Activated T-cell treated with anti-CD3 and anti-CD28 coated beads, Interleukin-2, amount 50 U/mL, for 72 hours (primary cell): ENCODE results near the gene FALEC. TPM values are rescaled to one million over a fixed set of nuclear protein-coding genes. Genes with fewer than 3 reads are reported as not detected.

Experiments
- ATAC-seq, 2 donors: fragments of 150-1000 bp; cut with Tn5 transposase; replicated peaks in 1 of 2; 2 replicates each; pipeline ENCODE4 v1.10.0; 2021; ENCODE audit warnings: moderate library complexity in 2 of 2, mild to moderate bottlenecking in 1 of 2
- DNase-seq, 2 donors: peaks; one replicate each; pipeline ENCODE4 v3.0.0; 2021 to 2022; ENCODE audit warnings: mixed read lengths in 1 of 2
- H3K27ac Mint-ChIP-seq: one replicate; pipeline ENCODE4 v1.8.0; 2022; ENCODE audit warnings: mild to moderate bottlenecking, moderate library complexity, mixed read lengths
- H3K27me3 Mint-ChIP-seq: one replicate; pipeline ENCODE4 v1.8.0; 2022; ENCODE audit warnings: low read depth, mixed read lengths
- H3K36me3 Mint-ChIP-seq, 2 donors: one replicate each; pipeline ENCODE4 v1.8.0; 2022; ENCODE audit warnings: mixed read lengths in 2 of 2, mild to moderate bottlenecking in 1 of 2; ENCODE audit not compliant: insufficient read depth in 2 of 2
- H3K4me1 Mint-ChIP-seq: one replicate; pipeline ENCODE4 v1.8.0; 2022; ENCODE audit warnings: low read depth, mixed read lengths
- H3K4me3 Mint-ChIP-seq, 2 donors: one replicate each; pipeline ENCODE4 v1.8.0; 2022; ENCODE audit warnings: mild to moderate bottlenecking in 2 of 2, mixed read lengths in 2 of 2, moderate library complexity in 2 of 2
- H3K9me3 Mint-ChIP-seq, 2 donors: one replicate each; pipeline ENCODE4 v1.8.0; 2022; ENCODE audit warnings: mixed read lengths in 2 of 2
- total RNA-seq, 2 donors: library from RNA; stranded (reverse); gene quantifications; one replicate each; pipeline ENCODE4 v1.2.3, GENCODE V29; 2022

Gene FALEC
- total RNA-seq, 2 donors from 2014 or later = 0.79 TPM; not detected in 1

GRCh38 chr1:150537732-150538684, 22.5 kb downstream of the FALEC start:
- Mint-ChIP-seq H3K36me3 (no peaks in the 10 kb centered on the region), H3K27me3 (no peaks in the 10 kb centered on the region), H3K4me3 (no peak overlapping the region), H3K4me1 (no peaks in the 10 kb centered on the region), H3K9me3 (no peaks in the 10 kb centered on the region), H3K27ac (no peak overlapping the region)
- ATAC-seq = no peak
- no peak for DNase-seq

DNA sequence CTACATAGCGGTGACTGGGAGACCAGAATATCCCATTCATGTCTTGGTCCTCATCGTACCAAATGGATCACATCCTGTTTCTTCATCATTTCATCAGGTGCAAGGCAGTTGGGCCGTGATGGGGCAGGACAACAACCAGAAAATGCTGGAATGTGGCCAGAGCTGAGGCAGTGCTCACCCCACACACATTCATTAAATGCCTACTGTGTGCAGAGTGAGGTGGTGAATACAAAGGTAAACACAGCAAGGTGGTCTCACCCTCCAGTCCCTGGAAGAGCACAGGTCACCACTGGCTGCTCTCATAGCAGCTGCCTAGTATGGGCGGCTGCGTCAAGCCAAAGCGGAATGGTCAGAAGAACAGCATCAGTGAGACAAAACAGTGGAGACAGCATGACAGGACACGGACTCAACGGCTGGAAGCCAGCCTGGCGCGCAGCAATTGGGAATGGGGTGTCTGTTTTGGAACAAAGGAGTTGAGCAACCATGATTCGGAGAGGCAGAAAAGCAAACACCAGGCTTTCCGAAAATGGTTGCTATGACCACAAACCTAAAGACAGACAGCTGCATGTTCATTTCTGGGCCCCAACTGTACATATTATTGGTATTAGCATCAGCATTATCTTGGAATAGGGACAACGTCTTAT, 28.1 kb downstream of the FALEC start:
- no peaks in the 10 kb centered on the region for H3K9me3 Mint-ChIP-seq
- H3K36me3 Mint-ChIP-seq = no peaks in the 10 kb centered on the region
- DNase-seq = no peak
- peaks cover 25% of the 10 kb centered on the region for H3K27me3 Mint-ChIP-seq
- H3K4me1 Mint-ChIP-seq = peaks cover 4% of the 10 kb centered on the region
- no peak overlapping the region for H3K4me3 Mint-ChIP-seq
- no peak overlapping the region for H3K27ac Mint-ChIP-seq
- no peak for ATAC-seq

- peaks cover 4% of the 10 kb centered on the region for H3K4me1 Mint-ChIP-seq
- H3K9me3 Mint-ChIP-seq = no peaks in the 10 kb centered on the region
- no peaks in the 10 kb centered on the region for H3K36me3 Mint-ChIP-seq
- H3K4me3 Mint-ChIP-seq = no peak overlapping the region
- H3K27me3 Mint-ChIP-seq = peaks cover 25% of the 10 kb centered on the region
- ATAC-seq (no peak), DNase-seq (no peak)
- H3K27ac Mint-ChIP-seq = no peak overlapping the region
These were observed 28.7 kb downstream of the FALEC start for GRCh38 chr1:150544204-150544603.

- no peak overlapping the region for H3K4me3 Mint-ChIP-seq
- peaks cover 11% of the 10 kb centered on the region for H3K4me1 Mint-ChIP-seq
- DNase-seq (no peak), ATAC-seq (no peak)
- peaks cover 31% of the 10 kb centered on the region for H3K27me3 Mint-ChIP-seq
- no peak overlapping the region for H3K27ac Mint-ChIP-seq
- H3K9me3 Mint-ChIP-seq = no peaks in the 10 kb centered on the region
- no peaks in the 10 kb centered on the region for H3K36me3 Mint-ChIP-seq
These were observed 30.0 kb downstream of the FALEC start for GRCh38 chr1:150545486-150546032.

GRCh38 chr1:150546294-150546937, 30.9 kb downstream of the FALEC start:
- Mint-ChIP-seq H3K4me1 (peaks cover 20% of the 10 kb centered on the region), H3K4me3 (no peak overlapping the region), H3K27me3 (peaks cover 36% of the 10 kb centered on the region), H3K27ac (peak overlapping the region; percentile 42), H3K9me3 (no peaks in the 10 kb centered on the region), H3K36me3 (no peaks in the 10 kb centered on the region)
- ATAC-seq (no peak), DNase-seq (no peak)

GRCh38 chr1:150548324-150548631, 32.7 kb downstream of the FALEC start:
- DNase-seq (no peak), ATAC-seq (no peak)
- H3K4me1 Mint-ChIP-seq = peaks cover 36% of the 10 kb centered on the region
- no peaks in the 10 kb centered on the region for H3K36me3 Mint-ChIP-seq
- H3K27me3 Mint-ChIP-seq = peaks cover 39% of the 10 kb centered on the region
- peak overlapping the region; percentile 69 to 86 for H3K4me3 Mint-ChIP-seq
- no peaks in the 10 kb centered on the region for H3K9me3 Mint-ChIP-seq
- no peak overlapping the region for H3K27ac Mint-ChIP-seq

GRCh38 chr1:150548632-150549495, 33.3 kb downstream of the FALEC start, which contains the start of gene ADAMTSL4:
Gene ADAMTSL4, plus strand, starts transcription at chr1:150549408. Its CDS starts 2,881 bp downstream, at chr1:150552289.
- peaks cover 34% of the 10 kb centered on the region for H3K27me3 Mint-ChIP-seq

GRCh38 chr1:150549496-150550221, 34.1 kb downstream of the FALEC start:
- ATAC-seq (no peak), DNase-seq (peak in 1 of 2 donors; percentile 16)
- H3K27ac Mint-ChIP-seq = peak overlapping the region; percentile 47
- H3K4me1 Mint-ChIP-seq = peaks cover 36% of the 10 kb centered on the region
- no peaks in the 10 kb centered on the region for H3K9me3 Mint-ChIP-seq
- H3K36me3 Mint-ChIP-seq = no peaks in the 10 kb centered on the region
- H3K27me3 Mint-ChIP-seq = peaks cover 33% of the 10 kb centered on the region
- H3K4me3 Mint-ChIP-seq = peak overlapping the region; percentile 73 to 87

More at GRCh38 chr1:150548632-150549495, 33.3 kb downstream of the FALEC start, which contains the start of gene ADAMTSL4:
- ATAC-seq (peak; percentile 76 to 79), DNase-seq (peak; percentile 56 to 58)
- H3K9me3 Mint-ChIP-seq = no peaks in the 10 kb centered on the region
- peak within 1 kb of the TSS; percentile 86 to 87 for H3K4me3 Mint-ChIP-seq
- peak within 1 kb of the TSS; percentile 47 for H3K27ac Mint-ChIP-seq
- H3K36me3 Mint-ChIP-seq = no peaks in the 10 kb centered on the region
- H3K4me1 Mint-ChIP-seq = peaks cover 36% of the 10 kb centered on the region

DNA sequence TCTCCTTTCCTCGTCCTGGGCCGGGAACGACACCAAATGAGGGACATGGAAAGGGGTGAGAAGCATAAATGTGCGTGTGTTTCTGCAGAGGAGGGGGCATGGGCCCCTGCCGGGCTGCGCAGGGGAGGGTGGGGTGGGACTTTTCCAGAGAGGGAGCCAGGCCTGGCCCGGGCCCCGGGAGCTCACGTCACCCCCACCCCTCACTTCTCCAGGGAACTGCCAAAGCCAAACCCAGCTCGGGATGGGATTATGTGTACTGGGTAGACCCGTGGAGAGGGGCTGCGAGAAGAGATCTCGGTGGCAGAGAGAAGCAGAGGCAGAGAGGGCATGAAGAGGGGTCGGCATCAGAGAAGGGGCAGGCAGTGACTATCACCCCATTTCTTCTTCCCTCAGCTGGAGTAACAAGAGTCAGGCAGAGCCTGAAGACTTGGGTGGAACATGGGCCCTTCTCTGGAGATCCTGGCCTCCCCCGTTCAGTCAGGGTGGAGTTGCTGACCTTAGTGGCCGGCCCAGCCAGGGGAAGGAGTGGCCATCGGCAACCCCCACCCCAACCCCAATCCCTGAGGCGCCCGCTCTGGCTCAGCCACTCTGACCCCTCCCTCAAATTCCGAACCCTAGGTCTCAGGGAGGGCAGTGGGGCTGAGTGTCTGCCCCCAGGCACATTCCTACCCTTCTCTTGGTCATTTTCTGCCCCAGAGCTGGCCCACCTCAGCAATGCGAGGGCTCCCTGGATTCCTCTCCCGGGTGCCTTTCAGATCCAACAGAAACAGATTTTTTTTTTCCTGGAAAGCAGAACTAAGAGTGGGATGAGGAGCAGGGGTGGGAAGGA, 34.9 kb downstream of the FALEC start:
- Mint-ChIP-seq H3K27ac (no peak overlapping the region), H3K4me3 (peak overlapping the region; percentile 73 to 87), H3K27me3 (peaks cover 30% of the 10 kb centered on the region), H3K4me1 (peaks cover 36% of the 10 kb centered on the region), H3K9me3 (no peaks in the 10 kb centered on the region), H3K36me3 (no peaks in the 10 kb centered on the region)
- ATAC-seq (no peak), DNase-seq (no peak)

- peaks cover 22% of the 10 kb centered on the region for H3K27me3 Mint-ChIP-seq
- peaks cover 36% of the 10 kb centered on the region for H3K4me1 Mint-ChIP-seq
- DNase-seq (no peak), ATAC-seq (peak in 1 of 2 donors; percentile 8)
- H3K27ac Mint-ChIP-seq = peak overlapping the region; percentile 48
- H3K9me3 Mint-ChIP-seq = no peaks in the 10 kb centered on the region
- peaks cover 0 to 3% of the 10 kb centered on the region in 2 donors for H3K36me3 Mint-ChIP-seq
- H3K4me3 Mint-ChIP-seq = peak overlapping the region in 1 of 2 donors; percentile 25
These were observed 35.7 kb downstream of the FALEC start for GRCh38 chr1:150551051-150551783.

DNA sequence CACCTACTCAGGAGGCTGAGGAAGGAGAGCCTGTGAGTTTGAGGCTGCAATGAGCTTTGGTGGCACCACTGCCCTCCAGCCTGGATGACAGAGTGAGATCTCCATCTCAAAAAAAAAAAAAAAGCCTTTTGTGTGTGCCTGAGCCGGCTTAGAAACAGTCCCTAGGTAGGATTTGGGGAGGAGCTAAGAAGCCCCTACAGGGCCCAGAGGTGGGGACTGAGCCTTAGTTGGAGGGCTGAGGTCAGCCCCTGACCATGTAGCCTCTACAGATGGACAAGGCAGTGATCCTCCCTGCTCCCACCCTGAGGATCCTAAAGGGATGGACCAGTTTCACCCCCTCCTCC, 36.2 kb downstream of the FALEC start:
- Mint-ChIP-seq H3K36me3 (peaks cover 0 to 3% of the 10 kb centered on the region in 2 donors), H3K4me3 (peak overlapping the region; percentile 13 to 55), H3K27me3 (peaks cover 16% of the 10 kb centered on the region), H3K9me3 (no peaks in the 10 kb centered on the region), H3K27ac (no peak overlapping the region), H3K4me1 (peaks cover 36% of the 10 kb centered on the region)
- DNase-seq (no peak), ATAC-seq (no peak)
